Activated CD4-positive, alpha-beta memory T cell treated with anti-CD3 and anti-CD28 coated beads, Interleukin-2, amount 10 ng/mL, durations not matched to agents 7 days and 5 days (primary cell): ENCODE data around the gene TAB3. TPM values are rescaled to one million over a fixed set of nuclear protein-coding genes. Genes with fewer than 3 reads are reported as not detected.

Experiments
- CTCF ChIA-PET: fragments of 350-600 bp; sonication (Branson Sonifier 250); formaldehyde crosslinking; loops from one replicate; lab custom pipeline; 2021; ENCODE audit warnings: antibody characterized with exemption, inconsistent platforms; lab: Charles Lee
- POLR2A ChIA-PET: fragments of 350-600 bp; sonication (Branson Sonifier 250); formaldehyde crosslinking; loops from one replicate; lab custom pipeline; 2021; ENCODE audit warnings: antibody characterized with exemption; lab: Charles Lee
- DNase-seq: peaks from one replicate; pipeline ENCODE4 v3.0.0-alpha.2; 2020
- H3K27ac Mint-ChIP-seq: one replicate; pipeline ENCODE4 v1.8.0; 2021; ENCODE audit warnings: mild to moderate bottlenecking, mixed read lengths
- H3K27me3 Mint-ChIP-seq: one replicate; pipeline ENCODE4 v1.8.0; 2021; ENCODE audit warnings: mixed read lengths
- H3K36me3 Mint-ChIP-seq: one replicate; pipeline ENCODE4 v1.8.0; 2021; ENCODE audit warnings: low read depth, mixed read lengths
- H3K4me1 Mint-ChIP-seq: one replicate; pipeline ENCODE4 v1.8.0; 2021; ENCODE audit warnings: mixed read lengths
- H3K4me3 Mint-ChIP-seq: one replicate; pipeline ENCODE4 v1.8.0; 2021; ENCODE audit warnings: mild to moderate bottlenecking, mixed read lengths
- H3K9me3 Mint-ChIP-seq: one replicate; pipeline ENCODE4 v1.8.0; 2021; ENCODE audit warnings: mixed read lengths
- total RNA-seq, 2 experiments: library from RNA; stranded (reverse); gene quantifications; one replicate each; pipeline ENCODE4 v1.2.3, GENCODE V29; 2021

TAB3 gene
- total RNA-seq, 2 experiments from 2014 or later = 20.8 to 21.6 TPM

GRCh38 chrX:30876367-30876766 is 12.7 kb downstream of the TAB3 start:
- H3K4me1 Mint-ChIP-seq = peaks cover 14% of the 10 kb centered on the region
- H3K27me3 Mint-ChIP-seq = no peaks in the 10 kb centered on the region
- no peaks in the 10 kb centered on the region for H3K9me3 Mint-ChIP-seq
- H3K36me3 Mint-ChIP-seq = peaks cover 4% of the 10 kb centered on the region
- H3K4me3 Mint-ChIP-seq = no peak overlapping the region
- no peak for DNase-seq
- ChIA-PET POLR2A (no interaction called here), CTCF (no interaction called here)
- no peak overlapping the region for H3K27ac Mint-ChIP-seq

GRCh38 chrX:30875957-30876356 is 13.1 kb downstream of the TAB3 start:
- ChIA-PET POLR2A (no interaction called here), CTCF (interaction anchor here (1.4 kb wide), 1 partner anchor 140 kb away, joined by 3 read pairs; no protein-coding TSS in a partner anchor)
- H3K27me3 Mint-ChIP-seq = no peaks in the 10 kb centered on the region
- peaks cover 4% of the 10 kb centered on the region for H3K36me3 Mint-ChIP-seq
- no peaks in the 10 kb centered on the region for H3K9me3 Mint-ChIP-seq
- peaks cover 11% of the 10 kb centered on the region for H3K4me1 Mint-ChIP-seq
- H3K4me3 Mint-ChIP-seq = no peak overlapping the region
- H3K27ac Mint-ChIP-seq = no peak overlapping the region
- no peak for DNase-seq

- no peak for DNase-seq
- H3K9me3 Mint-ChIP-seq = no peaks in the 10 kb centered on the region
- H3K27ac Mint-ChIP-seq = no peak overlapping the region
- H3K4me3 Mint-ChIP-seq = no peak overlapping the region
- peaks cover 4% of the 10 kb centered on the region for H3K4me1 Mint-ChIP-seq
- peaks cover 4% of the 10 kb centered on the region for H3K36me3 Mint-ChIP-seq
- ChIA-PET CTCF (interaction anchor here (1.4 kb wide), 1 partner anchor 139 kb away, joined by 3 read pairs; no protein-coding TSS in a partner anchor), POLR2A (no interaction called here)
- no peaks in the 10 kb centered on the region for H3K27me3 Mint-ChIP-seq
These were observed 14.2 kb downstream of the TAB3 start for GRCh38 chrX:30874851-30875250.

GRCh38 chrX:30870572-30870971 is 18.5 kb downstream of the TAB3 start:
- Mint-ChIP-seq H3K4me1 (no peaks in the 10 kb centered on the region), H3K27ac (no peak overlapping the region), H3K27me3 (no peaks in the 10 kb centered on the region), H3K36me3 (no peaks in the 10 kb centered on the region), H3K9me3 (no peaks in the 10 kb centered on the region), H3K4me3 (no peak overlapping the region)
- no peak for DNase-seq
- ChIA-PET POLR2A (no interaction called here), CTCF (no interaction called here)

GRCh38 chrX:30865612-30866011 is 23.4 kb downstream of the TAB3 start:
- Mint-ChIP-seq H3K27me3 (no peaks in the 10 kb centered on the region), H3K27ac (no peak overlapping the region), H3K4me1 (peaks cover 14% of the 10 kb centered on the region), H3K4me3 (no peak overlapping the region), H3K9me3 (no peaks in the 10 kb centered on the region), H3K36me3 (peaks cover 5% of the 10 kb centered on the region)
- ChIA-PET CTCF (no interaction called here), POLR2A (no interaction called here)
- DNase-seq = no peak

GRCh38 chrX:30865015-30865414 is 24.0 kb downstream of the TAB3 start:
- ChIA-PET POLR2A (interaction anchor here (1.3 kb wide), 1 partner anchor 24 kb away, joined by 4 read pairs; the partner anchor contains the start of gene TAB3), CTCF (interaction anchor here (0.6 to 1.2 kb wide), 4 partner anchors 10 to 230 kb away, joined by 3 to 6 read pairs (median 4); no protein-coding TSS in a partner anchor)
- H3K36me3 Mint-ChIP-seq = peaks cover 9% of the 10 kb centered on the region

GRCh38 chrX:30864383-30864785 is 24.7 kb downstream of the TAB3 start:
- ChIA-PET CTCF (interaction anchor here (0.8 to 1.2 kb wide), 3 partner anchors 9 to 129 kb away, joined by 3 to 6 read pairs (median 3); no protein-coding TSS in a partner anchor), POLR2A (interaction anchor here (1.3 kb wide), 1 partner anchor 25 kb away, joined by 4 read pairs; the partner anchor contains the start of gene TAB3)
- peaks cover 14% of the 10 kb centered on the region for H3K4me1 Mint-ChIP-seq
- H3K9me3 Mint-ChIP-seq = no peaks in the 10 kb centered on the region
- peaks cover 13% of the 10 kb centered on the region for H3K36me3 Mint-ChIP-seq
- no peak overlapping the region for H3K4me3 Mint-ChIP-seq
- no peak for DNase-seq
- H3K27ac Mint-ChIP-seq = peak overlapping the region; percentile 31
- no peaks in the 10 kb centered on the region for H3K27me3 Mint-ChIP-seq

More at GRCh38 chrX:30865015-30865414, 24.0 kb downstream of the TAB3 start:
- Mint-ChIP-seq H3K9me3 (no peaks in the 10 kb centered on the region), H3K27ac (no peak overlapping the region), H3K27me3 (no peaks in the 10 kb centered on the region), H3K4me3 (no peak overlapping the region), H3K4me1 (peaks cover 14% of the 10 kb centered on the region)
- no peak for DNase-seq

- Mint-ChIP-seq H3K4me3 (no peak overlapping the region), H3K9me3 (no peaks in the 10 kb centered on the region), H3K27ac (no peak overlapping the region), H3K4me1 (peaks cover 14% of the 10 kb centered on the region), H3K36me3 (peaks cover 17% of the 10 kb centered on the region), H3K27me3 (no peaks in the 10 kb centered on the region)
- DNase-seq = no peak
- POLR2A ChIA-PET = interaction anchor here (1.3 kb wide), 1 partner anchor 25 kb away, joined by 4 read pairs; the partner anchor contains the start of gene TAB3
- CTCF ChIA-PET = interaction anchor here (1.2 kb wide), 2 partner anchors 9 to 129 kb away, joined by 3 to 6 read pairs; no protein-coding TSS in a partner anchor
These were observed 25.1 kb downstream of the TAB3 start for GRCh38 chrX:30863974-30864373.

- no peak for DNase-seq
- H3K36me3 Mint-ChIP-seq = peaks cover 36% of the 10 kb centered on the region
These were observed 31.0 kb downstream of the TAB3 start for GRCh38 chrX:30858098-30858497.

GRCh38 chrX:30851449-30851848 is 37.6 kb downstream of the TAB3 start:
- no peaks in the 10 kb centered on the region for H3K9me3 Mint-ChIP-seq
- peaks cover 30% of the 10 kb centered on the region for H3K36me3 Mint-ChIP-seq
- H3K4me1 Mint-ChIP-seq = peaks cover 2% of the 10 kb centered on the region
- no peaks in the 10 kb centered on the region for H3K27me3 Mint-ChIP-seq
- CTCF ChIA-PET = no interaction called here
- H3K4me3 Mint-ChIP-seq = no peak overlapping the region
- H3K27ac Mint-ChIP-seq = no peak overlapping the region
- POLR2A ChIA-PET = no interaction called here
- DNase-seq = no peak

More at GRCh38 chrX:30858098-30858497, 31.0 kb downstream of the TAB3 start:
- H3K27me3 Mint-ChIP-seq = no peaks in the 10 kb centered on the region
- H3K4me1 Mint-ChIP-seq = no peaks in the 10 kb centered on the region
- ChIA-PET POLR2A (no interaction called here), CTCF (interaction anchor here (0.5 kb wide), 1 partner anchor 24 kb away, joined by 3 read pairs; no protein-coding TSS in a partner anchor)
- no peaks in the 10 kb centered on the region for H3K9me3 Mint-ChIP-seq
- H3K27ac Mint-ChIP-seq = no peak overlapping the region
- H3K4me3 Mint-ChIP-seq = no peak overlapping the region

GRCh38 chrX:30835373-30835772 is 53.7 kb downstream of the TAB3 start:
- Mint-ChIP-seq H3K4me1 (peaks cover 16% of the 10 kb centered on the region), H3K9me3 (no peaks in the 10 kb centered on the region), H3K27me3 (no peaks in the 10 kb centered on the region), H3K36me3 (peaks cover 32% of the 10 kb centered on the region), H3K27ac (no peak overlapping the region), H3K4me3 (no peak overlapping the region)
- no peak for DNase-seq
- ChIA-PET POLR2A (no interaction called here), CTCF (no interaction called here)

GRCh38 chrX:30833896-30834295 is 55.2 kb downstream of the TAB3 start:
- DNase-seq = no peak
- Mint-ChIP-seq H3K27me3 (no peaks in the 10 kb centered on the region), H3K4me1 (peaks cover 18% of the 10 kb centered on the region), H3K4me3 (no peak overlapping the region), H3K27ac (no peak overlapping the region), H3K9me3 (no peaks in the 10 kb centered on the region), H3K36me3 (peaks cover 28% of the 10 kb centered on the region)
- ChIA-PET POLR2A (no interaction called here), CTCF (interaction anchor here (0.7 kb wide), 1 partner anchor 24 kb away, joined by 3 read pairs; no protein-coding TSS in a partner anchor)

GRCh38 chrX:30831082-30831481 is 58.0 kb downstream of the TAB3 start:
- H3K9me3 Mint-ChIP-seq = no peaks in the 10 kb centered on the region
- H3K4me1 Mint-ChIP-seq = peaks cover 19% of the 10 kb centered on the region
- CTCF ChIA-PET = interaction anchor here (1.4 kb wide), 1 partner anchor 95 kb away, joined by 3 read pairs; no protein-coding TSS in a partner anchor
- POLR2A ChIA-PET = interaction anchor here (1.0 kb wide), 1 partner anchor 56 kb away, joined by 3 read pairs; no protein-coding TSS in a partner anchor
- peak; percentile 21 for DNase-seq
- H3K4me3 Mint-ChIP-seq = peak overlapping the region; percentile 58
- H3K27me3 Mint-ChIP-seq = no peaks in the 10 kb centered on the region
- peaks cover 19% of the 10 kb centered on the region for H3K36me3 Mint-ChIP-seq
- H3K27ac Mint-ChIP-seq = peak overlapping the region; percentile 53
